ENCODE measurements around the gene KCNJ10. TPM values are rescaled to one million over a fixed set of nuclear protein-coding genes. Genes with fewer than 3 reads are reported as not detected.

Gene KCNJ10
- total and polyA plus RNA-seq, 2 donors from 2014 or later = 4.9 to 57.6 TPM

GRCh38 chr1:160004425-160004824 lies 65.5 kb downstream of the KCNJ10 start:
- intact Hi-C loops (cut with DNase I) = no loop called here
- Histone ChIP-seq H3K9ac (ENCODE audit: low read length in 3 of 3) (no peak overlapping the region), H3K27me3 (ENCODE audit: control insufficient read depth, insufficient read depth, low read length) (no peaks in the 10 kb centered on the region), H3K4me3 (ENCODE audit: low read length in 3 of 3) (no peak overlapping the region), H3K4me1 (ENCODE audit: control insufficient read depth in 2 of 3, insufficient read depth in 2 of 3, low read depth in 1 of 3, low read length in 3 of 3) (no peaks in the 10 kb centered on the region), H3K9me3 (ENCODE audit: control insufficient read depth in 2 of 3, insufficient read depth in 1 of 3, low read length in 3 of 3) (no peaks in the 10 kb centered on the region), H3K36me3 (ENCODE audit: control insufficient read depth in 2 of 3, insufficient read depth in 3 of 3, low read length in 3 of 3) (no peaks in the 10 kb centered on the region), H3K27ac (ENCODE audit: low read depth in 2 of 2, low read length in 2 of 2) (no peak overlapping the region)
- DNase-seq = no peak
- no peak for TF ChIP-seq CTCF (IDR thresholded peaks at IDR 0.05; ENCODE audit: borderline replicate concordance, extremely low read depth, insufficient read depth)
- no peak for FAIRE-seq

DNA sequence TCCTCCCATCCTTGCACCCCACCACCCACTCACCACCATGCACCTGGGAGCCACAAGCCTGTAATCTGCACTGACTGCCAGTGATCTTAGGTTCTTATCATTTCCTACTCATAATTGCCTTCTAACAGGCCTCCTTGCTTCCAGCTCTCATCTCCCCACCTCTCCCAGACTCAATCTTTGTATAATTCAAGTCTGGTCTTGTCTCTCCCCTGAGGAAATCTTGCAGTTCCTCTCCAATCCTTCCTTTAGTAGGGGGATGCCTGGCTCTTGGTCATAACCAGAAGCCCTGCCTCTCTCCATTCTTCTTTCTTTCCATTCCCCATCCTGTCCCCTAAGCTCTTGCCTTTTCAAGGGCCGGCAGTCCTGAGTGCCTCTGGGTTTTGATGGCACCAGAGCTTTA lies 66.0 kb downstream of the KCNJ10 start:
- Histone ChIP-seq H3K4me1 (ENCODE audit: control insufficient read depth in 2 of 3, insufficient read depth in 2 of 3, low read depth in 1 of 3, low read length in 3 of 3) (no peaks in the 10 kb centered on the region), H3K27ac (ENCODE audit: low read depth in 2 of 2, low read length in 2 of 2) (no peak overlapping the region), H3K36me3 (ENCODE audit: control insufficient read depth in 2 of 3, insufficient read depth in 3 of 3, low read length in 3 of 3) (no peaks in the 10 kb centered on the region), H3K9ac (ENCODE audit: low read length in 3 of 3) (no peak overlapping the region), H3K9me3 (ENCODE audit: control insufficient read depth in 2 of 3, insufficient read depth in 1 of 3, low read length in 3 of 3) (no peaks in the 10 kb centered on the region), H3K4me3 (ENCODE audit: low read length in 3 of 3) (no peak overlapping the region), H3K27me3 (ENCODE audit: control insufficient read depth, insufficient read depth, low read length) (no peaks in the 10 kb centered on the region)
- no peak for FAIRE-seq
- no peak for TF ChIP-seq CTCF (IDR thresholded peaks at IDR 0.05; ENCODE audit: borderline replicate concordance, extremely low read depth, insufficient read depth)
- no peak for DNase-seq
- intact Hi-C loops (cut with DNase I) = no loop called here

GRCh38 chr1:160001440-160001839 lies 68.5 kb downstream of the KCNJ10 start:
- Histone ChIP-seq H3K9me3 (ENCODE audit: control insufficient read depth in 2 of 3, insufficient read depth in 1 of 3, low read length in 3 of 3) (no peaks in the 10 kb centered on the region), H3K4me1 (ENCODE audit: control insufficient read depth in 2 of 3, insufficient read depth in 2 of 3, low read depth in 1 of 3, low read length in 3 of 3) (no peaks in the 10 kb centered on the region), H3K27me3 (ENCODE audit: control insufficient read depth, insufficient read depth, low read length) (no peaks in the 10 kb centered on the region), H3K4me3 (ENCODE audit: low read length in 3 of 3) (no peak overlapping the region), H3K36me3 (ENCODE audit: control insufficient read depth in 2 of 3, insufficient read depth in 3 of 3, low read length in 3 of 3) (no peaks in the 10 kb centered on the region), H3K27ac (ENCODE audit: low read depth in 2 of 2, low read length in 2 of 2) (no peak overlapping the region), H3K9ac (ENCODE audit: low read length in 3 of 3) (no peak overlapping the region)
- FAIRE-seq = no peak
- TF ChIP-seq CTCF (IDR thresholded peaks at IDR 0.05; ENCODE audit: borderline replicate concordance, extremely low read depth, insufficient read depth) = no peak
- DNase-seq = no peak
- intact Hi-C loops (cut with DNase I) = no loop called here

DNA sequence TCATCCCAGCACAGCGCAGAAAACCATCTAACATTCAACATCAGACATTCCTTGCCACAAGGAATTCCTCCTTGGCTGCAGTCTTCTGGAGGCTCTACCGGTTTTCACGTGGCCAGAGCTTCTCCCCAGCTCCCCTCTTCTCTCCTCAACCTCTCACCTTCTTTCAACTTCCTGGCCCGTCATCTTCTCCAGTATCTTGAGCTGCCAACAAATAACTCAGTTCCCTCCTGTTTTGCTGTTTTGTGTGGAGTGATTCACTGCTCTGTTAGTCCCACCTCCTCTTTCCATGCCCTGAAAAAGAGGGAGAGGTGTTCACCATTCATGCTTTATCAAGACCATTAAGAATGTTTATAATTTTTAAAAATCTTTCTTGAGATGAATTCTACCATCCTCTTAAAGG lies 70.8 kb downstream of the KCNJ10 start:
- Histone ChIP-seq H3K27ac (ENCODE audit: low read depth in 2 of 2, low read length in 2 of 2) (no peak overlapping the region), H3K36me3 (ENCODE audit: control insufficient read depth in 2 of 3, insufficient read depth in 3 of 3, low read length in 3 of 3) (no peaks in the 10 kb centered on the region), H3K9ac (ENCODE audit: low read length in 3 of 3) (no peak overlapping the region), H3K27me3 (ENCODE audit: control insufficient read depth, insufficient read depth, low read length) (no peaks in the 10 kb centered on the region), H3K4me3 (ENCODE audit: low read length in 3 of 3) (no peak overlapping the region), H3K9me3 (ENCODE audit: control insufficient read depth in 2 of 3, insufficient read depth in 1 of 3, low read length in 3 of 3) (no peaks in the 10 kb centered on the region), H3K4me1 (ENCODE audit: control insufficient read depth in 2 of 3, insufficient read depth in 2 of 3, low read depth in 1 of 3, low read length in 3 of 3) (no peaks in the 10 kb centered on the region)
- TF ChIP-seq CTCF (IDR thresholded peaks at IDR 0.05; ENCODE audit: borderline replicate concordance, extremely low read depth, insufficient read depth) = no peak
- DNase-seq (no peak), FAIRE-seq (no peak)
- intact Hi-C loops (cut with DNase I) = no loop called here

Measured in kidney (tissue), 14 donors.